Lung (tissue), 12 donors: ENCODE data around the gene DRD1. TPM values are rescaled to one million over a fixed set of nuclear protein-coding genes. Genes with fewer than 3 reads are reported as not detected.
"Not testable (repeated sequence)": the region's sequence is repeated elsewhere in the genome, so short reads cannot be mapped to it uniquely, and the experiment has no call there.

Experiments
- ATAC-seq: fragments of 200-7000 bp; cut with Tn5 transposase; one replicate; pipeline ENCODE4 v1.9.1; 2020; ENCODE audit warnings: moderate number of reproducible peaks; ENCODE audit not compliant: insufficient read depth, low FRiP score
- DNase-seq, 3 donors: peaks; one replicate each; pipeline ENCODE4 v3.0.0-alpha.2; 2013 to 2017
- H3K27ac ChIP-seq, 2 donors: one replicate each; pipeline ENCODE4 v1.5.1; 2013; ENCODE audit warnings: mild to moderate bottlenecking in 2 of 2, moderate library complexity in 2 of 2, control low read depth in 1 of 2, inconsistent platforms in 1 of 2, low read depth in 1 of 2, low read length in 1 of 2
- H3K27me3 ChIP-seq, 3 donors: one replicate each; pipeline ENCODE4 v1.5.1; 2013; ENCODE audit warnings: low read length in 2 of 3; ENCODE audit not compliant: control insufficient read depth in 3 of 3, insufficient read depth in 3 of 3
- H3K36me3 ChIP-seq, 4 donors: one replicate each; pipeline ENCODE4 v1.5.1; 2013; ENCODE audit warnings: low read length in 4 of 4, mild to moderate bottlenecking in 1 of 4, moderate library complexity in 1 of 4; ENCODE audit not compliant: control insufficient read depth in 4 of 4, insufficient read depth in 4 of 4
- H3K4me1 ChIP-seq, 5 donors: one replicate each; pipeline ENCODE4 v1.5.1; 2013; ENCODE audit warnings: low read length in 5 of 5, mild to moderate bottlenecking in 2 of 5, moderate library complexity in 1 of 5; ENCODE audit not compliant: control insufficient read depth in 5 of 5, insufficient read depth in 5 of 5
- H3K4me3 ChIP-seq: one replicate; pipeline ENCODE4 v1.5.1; 2013; ENCODE audit warnings: mild to moderate bottlenecking, control low read depth, moderate library complexity
- H3K9ac ChIP-seq, 2 donors: one replicate each; pipeline ENCODE4 v1.5.1; 2013; ENCODE audit warnings: low read length in 2 of 2, control low read depth in 1 of 2; ENCODE audit not compliant: insufficient read depth in 1 of 2
- H3K9me3 ChIP-seq, 4 donors: one replicate each; pipeline ENCODE4 v1.5.1; 2013; ENCODE audit warnings: low read length in 3 of 4, mild to moderate bottlenecking in 1 of 4, moderate library complexity in 1 of 4; ENCODE audit not compliant: control insufficient read depth in 4 of 4, insufficient read depth in 3 of 4
- WGBS, 2 donors: extraction: QIAGEN DNeasy Blood & Tissue Kit; methylation state at CpG; one replicate each; pipeline ENCODE4 v1.1.7; 2013; 5-methylcytosine and 5-hydroxymethylcytosine counted together
- polyA plus RNA-seq, 2 donors: library from polyadenylated mRNA; stranded (reverse); fragments of 200-250 nt; gene quantifications; one replicate each; pipeline ENCODE4 v1.2.1, GENCODE V29; 2013
- total RNA-seq, 2 donors: library from RNA; depleted of rRNA in 1 of 2; stranded (reverse); fragments of >200 nt in 1 of 2; gene quantifications; one replicate each; pipeline ENCODE4 v1.2.1, GENCODE V29; 2014 to 2021
- TF ChIP-seq, protein P1 (sequence below): IDR thresholded peaks from 2 replicates; pipeline ENCODE4 v1.5.1; 2012; ENCODE audit warnings: mild to moderate bottlenecking; ENCODE audit errors: control extremely low read depth, extremely low read depth
- donor health status: control.
- donor health status: control.
- donor health status: Bipolar disorder and iron deficiency.
- donor health status: healthy.
- donor health status: DM: yes; HTN: yes; CAD: no.

DRD1 gene
- total and polyA plus RNA-seq, 4 donors, result 0.12 to 1.5 (median 0.53) TPM

DNA sequence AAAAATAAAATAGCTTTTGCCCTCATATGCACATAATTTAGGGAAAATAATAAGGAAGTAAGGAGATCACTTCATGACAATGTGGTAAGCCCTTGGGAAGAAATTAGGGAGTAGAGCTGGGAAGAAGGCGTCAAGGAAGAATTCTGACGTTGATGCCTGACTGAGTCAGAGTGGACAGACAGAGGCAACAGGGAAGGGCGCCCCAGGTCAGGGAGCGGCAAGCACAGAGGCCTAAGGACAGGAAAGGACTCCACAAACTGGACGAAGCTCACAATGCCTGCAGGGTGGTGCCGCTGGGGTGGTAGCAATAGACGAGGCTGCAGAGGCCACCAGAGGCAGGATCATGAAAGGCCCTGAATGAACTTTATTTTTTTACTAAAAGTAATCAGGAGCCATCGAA lies 7.6 kb downstream of the DRD1 start:
- WGBS, 2 donors, result 67 to 70% methylated on average over 8 of the region's 8 CpGs
- peaks cover 0 to 16% (median 2%) of the 10 kb centered on the region in 3 donors for H3K27me3 ChIP-seq
- no peak overlapping the region for H3K27ac ChIP-seq
- no peaks in the 10 kb centered on the region for H3K9me3 ChIP-seq
- DNase-seq (no peak), ATAC-seq (no peak)
- peaks cover 0 to 6% (median 0%) of the 10 kb centered on the region in 5 donors for H3K4me1 ChIP-seq
- H3K9ac ChIP-seq, result no peak overlapping the region
- H3K4me3 ChIP-seq, result no peak overlapping the region
- TF ChIP-seq, protein P1, sequence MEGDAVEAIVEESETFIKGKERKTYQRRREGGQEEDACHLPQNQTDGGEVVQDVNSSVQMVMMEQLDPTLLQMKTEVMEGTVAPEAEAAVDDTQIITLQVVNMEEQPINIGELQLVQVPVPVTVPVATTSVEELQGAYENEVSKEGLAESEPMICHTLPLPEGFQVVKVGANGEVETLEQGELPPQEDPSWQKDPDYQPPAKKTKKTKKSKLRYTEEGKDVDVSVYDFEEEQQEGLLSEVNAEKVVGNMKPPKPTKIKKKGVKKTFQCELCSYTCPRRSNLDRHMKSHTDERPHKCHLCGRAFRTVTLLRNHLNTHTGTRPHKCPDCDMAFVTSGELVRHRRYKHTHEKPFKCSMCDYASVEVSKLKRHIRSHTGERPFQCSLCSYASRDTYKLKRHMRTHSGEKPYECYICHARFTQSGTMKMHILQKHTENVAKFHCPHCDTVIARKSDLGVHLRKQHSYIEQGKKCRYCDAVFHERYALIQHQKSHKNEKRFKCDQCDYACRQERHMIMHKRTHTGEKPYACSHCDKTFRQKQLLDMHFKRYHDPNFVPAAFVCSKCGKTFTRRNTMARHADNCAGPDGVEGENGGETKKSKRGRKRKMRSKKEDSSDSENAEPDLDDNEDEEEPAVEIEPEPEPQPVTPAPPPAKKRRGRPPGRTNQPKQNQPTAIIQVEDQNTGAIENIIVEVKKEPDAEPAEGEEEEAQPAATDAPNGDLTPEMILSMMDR, result no peak
- no peaks in the 10 kb centered on the region for H3K36me3 ChIP-seq

DNA sequence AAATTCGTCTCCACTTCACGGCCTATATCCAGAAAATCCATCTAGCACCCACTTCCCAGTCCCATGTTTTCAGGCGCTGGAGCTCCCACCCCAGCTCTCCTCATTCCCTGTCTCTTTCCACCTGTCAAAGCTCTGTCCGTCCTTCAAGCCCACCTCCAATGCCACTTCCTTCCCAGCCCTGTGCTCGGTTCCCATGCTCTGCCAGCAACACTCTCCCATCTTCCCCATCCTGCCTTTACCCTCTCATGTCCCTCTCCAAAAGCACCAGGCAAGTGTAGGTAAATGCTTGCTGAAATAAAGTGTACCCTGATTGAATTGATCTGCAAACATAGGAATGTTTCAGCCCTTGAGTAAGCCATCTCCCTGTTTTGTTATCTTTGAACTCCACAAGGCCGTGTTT lies 9.2 kb downstream of the DRD1 start:
- no peak overlapping the region for H3K4me3 ChIP-seq
- no peak overlapping the region for H3K27ac ChIP-seq
- ATAC-seq (no peak), DNase-seq (no peak)
- H3K27me3 ChIP-seq, result peaks cover 0 to 4% (median 2%) of the 10 kb centered on the region in 3 donors
- no peaks in the 10 kb centered on the region for H3K36me3 ChIP-seq
- no peaks in the 10 kb centered on the region for H3K9me3 ChIP-seq
- TF ChIP-seq, protein P1, result no peak
- no peaks in the 10 kb centered on the region for H3K4me1 ChIP-seq
- no peak overlapping the region for H3K9ac ChIP-seq
- WGBS, 2 donors, result 63% methylated on average over 6 of the region's 6 CpGs

DNA sequence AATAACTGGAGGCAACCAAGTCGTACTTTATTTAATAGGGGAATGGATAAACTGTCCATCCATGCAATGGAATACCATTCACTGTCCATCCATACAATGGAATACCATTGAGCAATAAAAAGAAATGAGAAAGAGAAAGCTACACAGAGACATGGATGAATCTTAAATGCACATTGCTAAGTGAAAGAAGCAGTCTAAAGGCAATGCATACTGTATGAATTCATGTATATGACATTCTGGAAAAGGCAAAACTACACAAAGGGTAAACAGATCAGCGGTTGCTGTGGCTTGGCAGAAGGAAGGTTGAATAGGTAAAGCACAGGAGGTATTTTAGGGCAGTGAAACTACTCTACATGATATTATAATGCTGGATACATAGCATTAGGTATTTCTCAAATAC lies 16.2 kb downstream of the DRD1 start:
- TF ChIP-seq, protein P1, result no peak
- 80 to 86% methylated on average over 2 of the region's 2 CpGs for WGBS, 2 donors
- no peak for ATAC-seq
- peaks cover 0 to 5% (median 0%) of the 10 kb centered on the region in 4 donors for H3K9me3 ChIP-seq
- H3K27me3 ChIP-seq, result no peaks in the 10 kb centered on the region
- H3K36me3 ChIP-seq, result no peaks in the 10 kb centered on the region
- no peak overlapping the region for H3K4me3 ChIP-seq
- no peak for DNase-seq
- no peaks in the 10 kb centered on the region for H3K4me1 ChIP-seq
- no peak overlapping the region for H3K9ac ChIP-seq
- no peak overlapping the region for H3K27ac ChIP-seq

DNA sequence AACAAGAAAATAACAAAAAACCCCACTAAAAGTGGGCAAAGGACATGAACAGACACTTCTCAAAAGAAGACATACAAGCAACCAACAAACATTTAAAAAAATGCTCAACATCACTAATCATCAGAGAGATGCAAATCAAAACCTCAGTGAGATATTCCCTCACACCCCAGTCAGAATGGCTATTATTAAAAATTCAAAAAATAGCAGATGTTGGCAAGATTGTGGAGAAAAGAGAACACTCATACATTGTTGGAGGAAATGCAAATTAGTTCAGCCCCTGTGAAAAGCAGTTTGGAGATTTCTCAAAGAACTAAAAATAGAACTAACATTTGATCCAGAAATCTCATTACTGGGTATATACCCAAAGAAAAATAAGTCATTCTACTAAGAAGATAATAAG lies 19.4 kb downstream of the DRD1 start:
- not testable (repeated sequence) for H3K4me3 ChIP-seq, H3K9me3 ChIP-seq, H3K27me3 ChIP-seq, H3K27ac ChIP-seq, H3K9ac ChIP-seq, H3K36me3 ChIP-seq, ATAC-seq, DNase-seq, H3K4me1 ChIP-seq
